NCI-H345 (cell line): ENCODE measurements around the gene SHF.

ENCODE experiments used
- DNase-seq: peaks from one replicate; lab custom pipeline; 2025; lab: John Stamatoyannopoulos, UW

Gene SHF

GRCh38 chr15:45126535-45127158, 61.1 kb downstream of the SHF start:
- no peak for DNase-seq

GRCh38 chr15:45123397-45123796, 64.4 kb downstream of the SHF start:
- DNase-seq: no peak

- no peak for DNase-seq
Measured at GRCh38 chr15:45122719-45123118, 65.0 kb downstream of the SHF start.

- DNase-seq: no peak
Measured at GRCh38 chr15:45121706-45122417, 65.9 kb downstream of the SHF start.

GRCh38 chr15:45121020-45121419, 66.7 kb downstream of the SHF start:
- DNase-seq: no peak

- no peak for DNase-seq
Measured at GRCh38 chr15:45120081-45120972, 67.4 kb downstream of the SHF start.

GRCh38 chr15:45118996-45119395, 68.8 kb downstream of the SHF start:
- no peak for DNase-seq

GRCh38 chr15:45118131-45118588, 69.6 kb downstream of the SHF start:
- DNase-seq: peak; percentile 81

- no peak for DNase-seq
Measured at GRCh38 chr15:45117308-45118130, 70.2 kb downstream of the SHF start.
